MM.1S (cell line): ENCODE results near the gene DHRSX.

Experiments
- CTCF ChIP-seq: fragments of 300-600 bp; sonication (generic); IDR thresholded peaks from 2 replicates; pipeline ENCODE4 v1.5.1; 2016; ENCODE audit warnings: antibody characterized with exemption, low read length, mixed read lengths
- EZH2 ChIP-seq: fragments of 300-600 bp; sonication (generic); optimal IDR thresholded peaks from 2 replicates; pipeline ENCODE3; 2017; ENCODE audit warnings: low read depth, mild to moderate bottlenecking, antibody characterized with exemption, low read length, mixed read lengths
- EZH2phosphoT487 ChIP-seq: fragments of 300-600 bp; sonication (generic); IDR thresholded peaks from 2 replicates; pipeline ENCODE4 v1.6.1; 2018; ENCODE audit warnings: antibody characterized with exemption, low read length

GRCh38 chrX:2184089-2184488 is 316.7 kb downstream of the DHRSX start:
- no peak for TF ChIP-seq CTCF
- no peak for TF ChIP-seq EZH2
- no peak for TF ChIP-seq EZH2phosphoT487
